Neuronal stem cell (in vitro differentiated cells): Measurements from ENCODE around the gene AHR.

Experiments
- DNase-seq: peaks from one replicate; pipeline ENCODE4 v3.0.0-alpha.2; 2013; ENCODE audit warnings: low spot score
- H2AFZ ChIP-seq: one replicate; pipeline ENCODE4 v1.6.1; 2013; ENCODE audit warnings: mild to moderate bottlenecking, low read length, inconsistent platforms
- H2AK5ac ChIP-seq: 2 replicates; pipeline ENCODE4 v1.6.1; 2013; ENCODE audit warnings: low read depth, mild to moderate bottlenecking, inconsistent platforms, low read length, moderate library complexity, mixed read lengths
- H2BK120ac ChIP-seq: 2 replicates; pipeline ENCODE4 v1.6.1; 2013; ENCODE audit warnings: low read depth, mild to moderate bottlenecking, inconsistent platforms, low read length, moderate library complexity, mixed read lengths
- H2BK12ac ChIP-seq: one replicate; pipeline ENCODE4 v1.6.1; 2013; ENCODE audit warnings: low read length, inconsistent platforms
- H2BK15ac ChIP-seq: 2 replicates; pipeline ENCODE4 v1.6.1; 2013; ENCODE audit warnings: mild to moderate bottlenecking, low read length, inconsistent platforms, mixed read lengths
- H2BK5ac ChIP-seq: one replicate; pipeline ENCODE4 v1.6.1; 2013; ENCODE audit warnings: inconsistent platforms, mild to moderate bottlenecking, low read length, moderate library complexity
- H3K14ac ChIP-seq: one replicate; pipeline ENCODE4 v1.6.1; 2013; ENCODE audit warnings: low read length, inconsistent platforms
- H3K18ac ChIP-seq: 2 replicates; pipeline ENCODE4 v1.6.1; 2013; ENCODE audit warnings: low read length, inconsistent platforms
- H3K23ac ChIP-seq: 2 replicates; pipeline ENCODE4 v1.6.1; 2013; ENCODE audit warnings: low read depth, mild to moderate bottlenecking, mixed read lengths, low read length, inconsistent platforms; ENCODE audit not compliant: poor library complexity
- H3K27ac ChIP-seq: replicated peaks from 3 replicates; pipeline ENCODE4 v1.5.1; 2013; ENCODE audit warnings: low read length, inconsistent platforms
- H3K27me3 ChIP-seq, 3 experiments: 2 replicates each; pipeline ENCODE4 v1.6.1; 2013; ENCODE audit warnings: low read length in 3 of 3, mild to moderate bottlenecking in 2 of 3, inconsistent platforms in 1 of 3, low read depth in 1 of 3, mixed read lengths in 1 of 3, moderate library complexity in 1 of 3; ENCODE audit not compliant: control insufficient read depth in 3 of 3, insufficient read depth in 3 of 3
- H3K36me3 ChIP-seq, 2 donors: replicated peaks in 1 of 2; 2 replicates each; pipeline ENCODE4 v1.6.1; 2013; ENCODE audit warnings: low read length in 2 of 2; ENCODE audit not compliant: control insufficient read depth in 2 of 2, insufficient read depth in 2 of 2
- H3K4ac ChIP-seq: 2 replicates; pipeline ENCODE4 v1.6.1; 2013; ENCODE audit warnings: inconsistent platforms, mild to moderate bottlenecking, low read length, moderate library complexity
- H3K4me1 ChIP-seq, 2 donors: 1 replicate in 1 of 2; 2 replicates in 1 of 2; pipeline ENCODE4 v1.6.1; 2013; ENCODE audit warnings: low read length in 2 of 2, low read depth in 1 of 2; ENCODE audit not compliant: control insufficient read depth in 2 of 2, insufficient read depth in 1 of 2
- H3K4me2 ChIP-seq: one replicate; pipeline ENCODE4 v1.6.1; 2013; ENCODE audit warnings: mild to moderate bottlenecking, low read length, inconsistent platforms; ENCODE audit not compliant: insufficient read depth, poor library complexity, severe bottlenecking
- H3K4me3 ChIP-seq, 2 donors: 2 replicates each; pipeline ENCODE4 v1.5.1; 2013; ENCODE audit warnings: low read length in 2 of 2, mild to moderate bottlenecking in 2 of 2, inconsistent platforms in 1 of 2, moderate library complexity in 1 of 2
- H3K79me1 ChIP-seq: one replicate; pipeline ENCODE4 v1.6.1; 2013; ENCODE audit warnings: low read depth, mild to moderate bottlenecking, inconsistent platforms, low read length, moderate library complexity
- H3K9ac ChIP-seq: one replicate; pipeline ENCODE4 v1.6.1; 2013; ENCODE audit warnings: mild to moderate bottlenecking, low read depth, low read length, inconsistent platforms; ENCODE audit not compliant: poor library complexity
- H3K9me3 ChIP-seq, 2 donors: replicated peaks in 1 of 2; 2 replicates each; pipeline versions ENCODE3 to v1.6.1; 2013; ENCODE audit warnings: low read length in 2 of 2, mild to moderate bottlenecking in 2 of 2, inconsistent platforms in 1 of 2, low read depth in 1 of 2, mixed read lengths in 1 of 2, moderate library complexity in 1 of 2; ENCODE audit not compliant: control insufficient read depth in 2 of 2, insufficient read depth in 1 of 2
- H4K8ac ChIP-seq: one replicate; pipeline ENCODE4 v1.6.1; 2013; ENCODE audit warnings: low read depth, mild to moderate bottlenecking, inconsistent platforms, low read length, moderate library complexity
- H4K91ac ChIP-seq: one replicate; pipeline ENCODE4 v1.6.1; 2013; ENCODE audit warnings: low read length, low read depth, mild to moderate bottlenecking, inconsistent platforms; ENCODE audit not compliant: poor library complexity
- WGBS, 2 donors: extraction: QIAGEN DNeasy Blood & Tissue Kit; methylation state at CpG; one replicate each; pipeline ENCODE4 v1.1.7; 2013; ENCODE audit warnings: missing lambda C conversion rate in 2 of 2, mixed read lengths in 1 of 2; ENCODE audit not compliant: insufficient read length in 2 of 2, insufficient replicate concordance in 1 of 2; ENCODE audit errors: extremely low coverage in 2 of 2; 5-methylcytosine and 5-hydroxymethylcytosine counted together

Gene AHR

GRCh38 chr7:17320102-17320497, 21.6 kb downstream of the AHR start:
- Histone ChIP-seq H4K8ac (no peak overlapping the region), H4K91ac (no peak overlapping the region), H3K9me3 (no peaks in the 10 kb centered on the region), H3K23ac (no peak overlapping the region), H3K4ac (no peak overlapping the region), H2AFZ (no peak overlapping the region), H3K4me1 (peaks cover 0 to 4% of the 10 kb centered on the region in 2 donors), H3K79me1 (no peaks in the 10 kb centered on the region), H3K27ac (no peak overlapping the region), H2BK120ac (no peak overlapping the region), H2BK12ac (no peak overlapping the region), H3K36me3 (peaks cover 0 to 19% of the 10 kb centered on the region in 2 donors), H3K9ac (no peak overlapping the region), H3K14ac (no peak overlapping the region), H3K18ac (no peak overlapping the region), H3K27me3 (no peaks in the 10 kb centered on the region), H3K4me2 (no peak overlapping the region), H2AK5ac (no peak overlapping the region), H2BK15ac (no peak overlapping the region), H3K4me3 (no peak overlapping the region), H2BK5ac (no peak overlapping the region)
- DNase-seq, result no peak

- H3K9ac ChIP-seq, result no peak overlapping the region
- H2BK120ac ChIP-seq, result no peak overlapping the region
- no peak overlapping the region for H3K4ac ChIP-seq
- H2BK12ac ChIP-seq, result no peak overlapping the region
- no peaks in the 10 kb centered on the region for H3K27me3 ChIP-seq
- H3K27ac ChIP-seq, result no peak overlapping the region
- H2BK5ac ChIP-seq, result no peak overlapping the region
- no peak overlapping the region for H2BK15ac ChIP-seq
- peaks cover 0 to 4% of the 10 kb centered on the region in 2 donors for H3K4me1 ChIP-seq
- no peak overlapping the region for H3K4me2 ChIP-seq
- H3K4me3 ChIP-seq, result no peak overlapping the region
- H4K91ac ChIP-seq, result no peak overlapping the region
- no peak overlapping the region for H2AK5ac ChIP-seq
- no CpG with 5 or more reads among the region's 2 CpGs for WGBS, 2 donors
- H4K8ac ChIP-seq, result no peak overlapping the region
- no peak for DNase-seq
- no peaks in the 10 kb centered on the region for H3K9me3 ChIP-seq
- H3K14ac ChIP-seq, result no peak overlapping the region
- H3K79me1 ChIP-seq, result no peaks in the 10 kb centered on the region
- H2AFZ ChIP-seq, result no peak overlapping the region
- H3K18ac ChIP-seq, result no peak overlapping the region
- no peak overlapping the region for H3K23ac ChIP-seq
- peaks cover 0 to 24% of the 10 kb centered on the region in 2 donors for H3K36me3 ChIP-seq
These were observed 22.2 kb downstream of the AHR start for GRCh38 chr7:17320657-17321056.

GRCh38 chr7:17325364-17325763, 26.9 kb downstream of the AHR start:
- no peak overlapping the region for H3K4ac ChIP-seq
- H3K4me2 ChIP-seq, result no peak overlapping the region
- H3K4me3 ChIP-seq, result no peak overlapping the region
- no peak overlapping the region for H3K27ac ChIP-seq
- no peak overlapping the region for H3K23ac ChIP-seq
- H4K91ac ChIP-seq, result no peak overlapping the region
- H2BK15ac ChIP-seq, result no peak overlapping the region
- no peaks in the 10 kb centered on the region for H3K27me3 ChIP-seq
- H3K36me3 ChIP-seq, result peaks cover 0 to 31% of the 10 kb centered on the region in 2 donors
- H4K8ac ChIP-seq, result no peak overlapping the region
- H2BK5ac ChIP-seq, result no peak overlapping the region
- H3K14ac ChIP-seq, result no peak overlapping the region
- H2BK12ac ChIP-seq, result no peak overlapping the region
- H2AFZ ChIP-seq, result no peak overlapping the region
- H3K9me3 ChIP-seq, result no peaks in the 10 kb centered on the region
- no peak overlapping the region for H2AK5ac ChIP-seq
- no peaks in the 10 kb centered on the region for H3K79me1 ChIP-seq
- no CpG with 5 or more reads among the region's 2 CpGs for WGBS, 2 donors
- no peak overlapping the region for H3K9ac ChIP-seq
- H2BK120ac ChIP-seq, result no peak overlapping the region
- H3K18ac ChIP-seq, result no peak overlapping the region
- H3K4me1 ChIP-seq, result no peaks in the 10 kb centered on the region
- DNase-seq, result no peak

GRCh38 chr7:17326378-17326777, 27.9 kb downstream of the AHR start:
- Histone ChIP-seq H4K8ac (no peak overlapping the region), H3K9me3 (no peaks in the 10 kb centered on the region), H3K14ac (no peak overlapping the region), H3K9ac (no peak overlapping the region), H2BK5ac (no peak overlapping the region), H2AK5ac (no peak overlapping the region), H3K27me3 (no peaks in the 10 kb centered on the region), H3K27ac (no peak overlapping the region), H3K4me3 (no peak overlapping the region), H4K91ac (no peak overlapping the region), H3K36me3 (peaks cover 0 to 39% of the 10 kb centered on the region in 2 donors), H3K18ac (no peak overlapping the region), H2BK120ac (no peak overlapping the region), H3K4ac (no peak overlapping the region), H3K4me1 (no peaks in the 10 kb centered on the region), H3K79me1 (no peaks in the 10 kb centered on the region), H2BK12ac (no peak overlapping the region), H3K23ac (no peak overlapping the region), H2AFZ (no peak overlapping the region), H2BK15ac (no peak overlapping the region), H3K4me2 (no peak overlapping the region)
- no peak for DNase-seq
- WGBS, 2 donors, result no CpG with 5 or more reads among the region's 2 CpGs
